Measurements from ENCODE around the gene CDCA3.

The CDCA3 gene

GRCh38 chr12:6834254-6834653 lies 16.8 kb downstream of the CDCA3 start:
- Histone ChIP-seq H3K27me3 (ENCODE audit: insufficient read depth, poor library complexity, severe bottlenecking) (peaks cover 7% of the 10 kb centered on the region), H3K27ac (replicated peaks) (no peak overlapping the region), H3K4me3 (replicated peaks; ENCODE audit: insufficient read depth, low read length) (no peak overlapping the region)
- DNase-seq (ENCODE audit: low read depth in 1 of 2, low spot score in 1 of 2): no peak
- no peak for TF ChIP-seq GABPA (IDR thresholded peaks at IDR 0.05; ENCODE audit: low read depth)
- TF ChIP-seq, protein P1, sequence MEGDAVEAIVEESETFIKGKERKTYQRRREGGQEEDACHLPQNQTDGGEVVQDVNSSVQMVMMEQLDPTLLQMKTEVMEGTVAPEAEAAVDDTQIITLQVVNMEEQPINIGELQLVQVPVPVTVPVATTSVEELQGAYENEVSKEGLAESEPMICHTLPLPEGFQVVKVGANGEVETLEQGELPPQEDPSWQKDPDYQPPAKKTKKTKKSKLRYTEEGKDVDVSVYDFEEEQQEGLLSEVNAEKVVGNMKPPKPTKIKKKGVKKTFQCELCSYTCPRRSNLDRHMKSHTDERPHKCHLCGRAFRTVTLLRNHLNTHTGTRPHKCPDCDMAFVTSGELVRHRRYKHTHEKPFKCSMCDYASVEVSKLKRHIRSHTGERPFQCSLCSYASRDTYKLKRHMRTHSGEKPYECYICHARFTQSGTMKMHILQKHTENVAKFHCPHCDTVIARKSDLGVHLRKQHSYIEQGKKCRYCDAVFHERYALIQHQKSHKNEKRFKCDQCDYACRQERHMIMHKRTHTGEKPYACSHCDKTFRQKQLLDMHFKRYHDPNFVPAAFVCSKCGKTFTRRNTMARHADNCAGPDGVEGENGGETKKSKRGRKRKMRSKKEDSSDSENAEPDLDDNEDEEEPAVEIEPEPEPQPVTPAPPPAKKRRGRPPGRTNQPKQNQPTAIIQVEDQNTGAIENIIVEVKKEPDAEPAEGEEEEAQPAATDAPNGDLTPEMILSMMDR (IDR thresholded peaks at IDR 0.05; ENCODE audit: insufficient read depth, low read length): no peak
- TF ChIP-seq REST (IDR thresholded peaks at IDR 0.05; ENCODE audit: insufficient replicate concordance, low read depth): no peak
- no peak for TF ChIP-seq SPI1 (IDR thresholded peaks at IDR 0.05; ENCODE audit: borderline replicate concordance, low read depth)

DNA sequence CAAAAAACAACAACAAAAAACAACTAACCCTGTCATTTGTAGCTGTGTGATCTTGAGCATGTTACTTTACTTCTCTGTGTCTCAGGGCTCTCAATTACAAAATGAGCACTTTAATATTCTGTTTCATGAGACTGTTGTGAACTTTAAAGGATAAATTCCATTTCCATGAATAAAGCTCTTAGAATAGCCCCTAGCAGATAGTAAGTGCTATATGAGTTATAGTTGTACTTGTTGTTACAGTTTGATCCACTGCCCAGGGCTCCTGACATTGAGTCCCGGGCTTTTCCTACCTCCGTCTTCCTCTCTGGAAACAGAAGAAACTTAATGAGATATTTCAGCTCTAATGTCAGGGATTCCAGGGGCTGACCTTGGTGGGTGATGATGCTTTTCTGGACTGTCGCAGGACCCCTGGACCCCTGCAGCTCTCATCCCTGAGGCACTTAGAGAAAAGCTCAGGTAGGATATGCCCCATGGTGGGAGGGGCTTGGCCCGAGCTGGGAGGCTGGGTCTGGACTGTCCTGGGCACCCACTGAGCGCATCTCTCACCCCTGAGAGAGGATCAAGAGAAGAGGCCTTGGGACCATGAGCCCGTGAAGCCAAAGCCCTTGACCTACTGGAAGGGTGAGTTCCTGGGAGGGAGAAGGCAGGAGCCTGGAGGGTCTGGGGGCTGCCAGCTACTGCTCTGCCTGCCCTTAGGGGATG lies 17.7 kb downstream of the CDCA3 start:
- Histone ChIP-seq H3K27me3 (ENCODE audit: insufficient read depth, poor library complexity, severe bottlenecking) (peaks cover 12% of the 10 kb centered on the region), H3K4me3 (replicated peaks; ENCODE audit: insufficient read depth, low read length) (no peak overlapping the region), H3K27ac (replicated peaks) (no peak overlapping the region)
- no peak for DNase-seq (ENCODE audit: low read depth in 1 of 2, low spot score in 1 of 2)
- no peak for TF ChIP-seq SPI1 (IDR thresholded peaks at IDR 0.05; ENCODE audit: borderline replicate concordance, low read depth)

- Histone ChIP-seq H3K27ac (replicated peaks) (no peak overlapping the region), H3K4me3 (replicated peaks; ENCODE audit: insufficient read depth, low read length) (no peak overlapping the region), H3K27me3 (ENCODE audit: insufficient read depth, poor library complexity, severe bottlenecking) (peaks cover 17% of the 10 kb centered on the region)
- DNase-seq (ENCODE audit: low read depth in 1 of 2, low spot score in 1 of 2): no peak
- TF ChIP-seq SPI1 (IDR thresholded peaks at IDR 0.05; ENCODE audit: borderline replicate concordance, low read depth) (no peak), GABPA (IDR thresholded peaks at IDR 0.05; ENCODE audit: low read depth) (no peak), POLR2AphosphoS5 (IDR thresholded peaks at IDR 0.05; ENCODE audit: low read depth) (no peak), REST (IDR thresholded peaks at IDR 0.05; ENCODE audit: insufficient replicate concordance, low read depth) (no peak)
- TF ChIP-seq, protein P1 (IDR thresholded peaks at IDR 0.05; ENCODE audit: insufficient read depth, low read length): no peak
These were observed 19.0 kb downstream of the CDCA3 start for GRCh38 chr12:6832125-6832524.

DNA sequence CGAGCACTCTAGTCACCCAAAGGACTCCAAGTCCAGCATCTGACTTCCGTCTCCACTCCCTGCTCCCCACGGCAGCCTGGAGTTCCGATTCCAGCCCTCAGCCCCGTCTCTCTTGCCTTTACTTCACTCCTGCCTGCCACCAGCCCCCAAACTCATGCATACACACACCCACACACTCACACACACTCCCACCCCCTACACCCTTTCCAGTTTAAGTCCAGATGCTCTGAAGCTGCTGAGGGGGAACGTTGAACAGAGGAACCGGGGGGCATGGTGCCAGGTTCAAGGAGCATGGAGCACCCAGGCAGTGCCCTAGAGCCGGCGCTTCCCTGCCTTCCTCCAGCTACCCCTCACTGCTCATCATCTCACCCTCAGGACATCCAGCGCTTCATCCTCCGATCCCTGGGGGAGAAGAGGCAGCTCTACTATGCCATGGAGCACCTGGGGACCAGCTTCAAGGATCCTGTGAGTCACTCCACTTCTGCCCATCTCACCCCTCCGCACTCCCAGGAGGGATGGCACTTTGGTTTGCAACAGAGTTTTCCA lies 19.6 kb downstream of the CDCA3 start:
- TF ChIP-seq GABPA (IDR thresholded peaks at IDR 0.05; ENCODE audit: low read depth) (no peak), SPI1 (IDR thresholded peaks at IDR 0.05; ENCODE audit: borderline replicate concordance, low read depth) (no peak), POLR2AphosphoS5 (IDR thresholded peaks at IDR 0.05; ENCODE audit: low read depth) (no peak), REST (IDR thresholded peaks at IDR 0.05; ENCODE audit: insufficient replicate concordance, low read depth) (no peak)
- TF ChIP-seq, protein P1 (IDR thresholded peaks at IDR 0.05; ENCODE audit: insufficient read depth, low read length): no peak
- Histone ChIP-seq H3K27me3 (ENCODE audit: insufficient read depth, poor library complexity, severe bottlenecking) (peaks cover 18% of the 10 kb centered on the region), H3K27ac (replicated peaks) (no peak overlapping the region), H3K4me3 (replicated peaks; ENCODE audit: insufficient read depth, low read length) (no peak overlapping the region)
- no peak for DNase-seq (ENCODE audit: low read depth in 1 of 2, low spot score in 1 of 2)

All from HL-60 (cell line).